Motor neuron (in vitro differentiated cells): ENCODE data around the gene OSTN. TPM values are rescaled to one million over a fixed set of nuclear protein-coding genes. Genes with fewer than 3 reads are reported as not detected.

ENCODE experiments used
- ATAC-seq, 8 experiments: fragments of 200-7000 bp; cut with Tn5 transposase; replicated peaks in 6 of 8; 2 replicates each; pipeline ENCODE4 v1.8.0; 2021; ENCODE audit warnings: mild to moderate bottlenecking in 8 of 8, moderate library complexity in 8 of 8
- H3K27ac ChIP-seq, 2 donors: fragments of 250-450 bp; sonication (Bioruptor Pico); 2 replicates each; pipeline ENCODE4 v1.9.0; 2021; ENCODE audit warnings: antibody characterized with exemption in 2 of 2, mild to moderate bottlenecking in 2 of 2, moderate library complexity in 1 of 2
- H3K4me1 ChIP-seq, 2 donors: fragments of 250-450 bp; sonication (Bioruptor Pico); replicated peaks in 1 of 2; 2 replicates each; pipeline ENCODE4 v1.6.1; 2021; ENCODE audit warnings: antibody characterized with exemption in 2 of 2, mild to moderate bottlenecking in 2 of 2, moderate library complexity in 1 of 2
- H3K4me3 ChIP-seq, 5 donors: fragments of 250-450 bp; sonication (Bioruptor Pico); 2 replicates each; pipeline ENCODE4 v1.9.0; 2021; ENCODE audit warnings: antibody characterized with exemption in 5 of 5, mild to moderate bottlenecking in 5 of 5, moderate library complexity in 4 of 5
- WGBS, 10 experiments: fragments of 450-650 bp; shearing (Covaris generic); methylation state at CpG; one replicate each; pipeline ENCODE4 v1.0.0; 2022; 5-methylcytosine and 5-hydroxymethylcytosine counted together
- in situ Hi-C, 9 experiments: fragments of 400-800 bp; cut with MboI; loops; one replicate each; pipeline ENCODE4 v1.15.0; 2021; ENCODE audit warnings: low sequenced_read_pairs in 9 of 9, low pct_unique_long_range_greater_than_20kb in 2 of 9; ENCODE audit not compliant: unreplicated experiment in 9 of 9
- total RNA-seq, 8 experiments: library from RNA; unstranded; fragments of 300-600 nt; gene quantifications; 2 replicates each; pipeline versions ENCODE4 v1.2.3 to v1.2.4, GENCODE V29; 2022

OSTN gene
- total RNA-seq, 8 experiments from 2014 or later = 0.10 to 3.0 (median 0.46) TPM; not detected in 1

DNA sequence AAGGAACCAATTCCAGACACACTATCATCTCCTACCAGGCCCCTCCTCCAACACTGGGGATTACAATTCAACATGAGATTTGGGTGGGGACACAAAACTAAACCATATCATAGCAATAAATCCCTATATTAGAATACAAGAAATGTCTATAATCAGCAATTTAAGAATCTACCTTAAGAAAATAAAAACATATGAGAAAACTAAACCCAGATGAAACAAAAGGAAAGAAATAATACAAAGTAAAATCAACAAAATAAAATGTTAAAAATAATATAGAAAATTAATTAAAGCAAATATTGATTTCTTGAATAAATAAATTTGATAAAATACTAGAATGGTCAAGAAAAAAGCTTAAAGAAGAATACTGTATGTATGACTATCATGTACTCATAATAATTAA lies 6.1 kb upstream of the OSTN start:
- Histone ChIP-seq H3K27ac (no peak overlapping the region), H3K4me1 (no peaks in the 10 kb centered on the region), H3K4me3 (no peak overlapping the region)
- ATAC-seq = no peak
- in situ Hi-C loops = no loop called here

DNA sequence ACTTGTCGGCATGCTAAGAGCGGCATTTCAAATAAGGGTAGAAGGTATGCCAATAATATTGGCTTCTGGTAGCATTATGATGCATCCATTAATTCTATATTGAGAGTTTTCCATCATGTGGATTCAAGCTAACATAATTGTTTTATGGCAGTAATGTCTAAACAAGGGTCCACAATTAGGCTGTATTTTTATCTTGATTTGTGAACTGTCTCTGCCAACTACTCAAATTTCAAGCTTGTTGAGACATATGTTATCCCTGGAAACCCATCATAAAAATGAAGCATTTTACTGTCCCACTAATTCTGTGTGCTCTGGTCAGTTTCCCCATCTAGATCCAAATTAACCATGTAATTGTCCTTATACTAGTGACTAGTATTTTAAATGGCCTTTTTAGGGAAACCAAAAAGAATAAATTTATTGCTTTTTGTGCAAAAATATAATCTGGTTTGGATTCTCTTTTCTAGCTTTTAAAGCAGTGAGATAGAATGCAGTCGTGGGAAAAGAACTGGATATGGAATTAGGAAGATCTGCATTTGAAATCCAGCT lies 1.2 kb upstream of the OSTN start:
- ATAC-seq = no peak
- in situ Hi-C loops = no loop called here
- 7 to 85% (median 71%) methylated on average over 1 to 3 of the region's 3 CpGs; no CpG with 5 or more reads in 2 of the 10 experiments for WGBS, 10 experiments

DNA sequence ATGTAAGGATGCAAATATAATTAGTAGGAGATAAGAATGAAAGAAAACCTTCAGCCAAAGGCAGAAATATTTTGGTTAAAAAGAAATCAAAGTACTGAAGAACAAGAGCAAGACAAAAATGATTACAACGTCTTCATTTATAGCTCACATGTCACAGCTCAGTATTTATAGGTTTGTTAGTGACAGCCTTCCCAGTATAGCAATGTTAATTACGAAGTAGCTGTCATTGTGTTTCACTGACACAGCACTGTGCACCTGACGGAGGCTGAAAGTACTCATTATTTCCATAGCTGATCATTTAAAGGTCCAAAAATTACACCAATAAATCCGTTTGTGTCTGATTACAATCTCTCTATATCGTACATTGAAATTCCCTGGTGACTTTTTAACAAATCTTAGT lies 561 bp upstream of the OSTN start:
- WGBS, 10 experiments = 12 to 77% (median 62%) methylated on average over 2 to 5 of the region's 5 CpGs; no CpG with 5 or more reads in 1 of the 10 experiments
- no peak overlapping the region for H3K27ac ChIP-seq
- peak in 3 of 8 experiments; percentile 33 to 48 (median 41) for ATAC-seq
- H3K4me1 ChIP-seq = peaks cover 0 to 3% of the 10 kb centered on the region in 2 donors
- in situ Hi-C loops = no loop called here
- no peak overlapping the region for H3K4me3 ChIP-seq

More for the DNA sequence above, 1.2 kb upstream of the OSTN start:
- Histone ChIP-seq H3K4me1 (peaks cover 0 to 3% of the 10 kb centered on the region in 2 donors), H3K4me3 (no peak overlapping the region), H3K27ac (no peak overlapping the region)

DNA sequence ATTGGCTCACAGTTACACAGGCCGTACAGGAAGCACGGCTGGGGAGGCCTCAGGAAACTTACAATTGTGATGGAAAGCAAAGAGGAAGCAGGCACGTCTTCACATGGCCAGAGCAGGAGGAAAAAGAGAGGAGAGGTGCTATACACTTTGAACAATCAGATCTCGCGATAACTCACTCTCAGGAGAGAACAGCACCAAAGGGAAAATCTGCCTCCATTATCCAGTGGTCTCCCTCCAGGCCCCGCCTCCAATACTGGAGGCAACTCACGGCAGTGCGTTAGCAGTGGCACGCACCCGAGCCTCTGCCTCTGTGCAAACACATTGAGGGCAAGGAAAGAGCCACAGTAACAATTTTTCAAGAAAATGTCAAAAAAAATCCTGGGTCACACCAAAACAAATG lies 11.0 kb downstream of the OSTN start:
- in situ Hi-C loops = no loop called here

DNA sequence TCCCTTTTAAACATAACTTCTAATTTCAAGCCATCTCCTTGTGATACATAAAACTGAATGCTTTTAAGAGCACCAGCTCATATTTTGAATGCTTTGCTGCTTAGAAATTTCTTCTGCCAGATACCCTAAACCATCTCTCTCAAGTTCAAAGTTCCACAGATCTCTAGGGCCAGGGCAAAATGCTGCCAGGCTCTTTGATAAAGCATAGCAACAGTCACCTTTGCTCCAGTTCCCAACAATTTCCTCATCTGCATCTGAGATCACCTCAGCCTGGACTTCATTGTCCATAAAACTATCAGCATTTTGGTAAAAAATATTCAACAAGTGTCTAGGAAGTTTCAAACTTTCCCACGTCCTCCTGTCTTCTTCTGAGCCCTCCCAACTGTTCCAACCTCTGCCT lies 17.5 kb downstream of the OSTN start:
- in situ Hi-C loops = no loop called here
- Histone ChIP-seq H3K4me3 (no peak overlapping the region), H3K27ac (no peak overlapping the region), H3K4me1 (no peaks in the 10 kb centered on the region)
- 36 to 100% (median 60%) methylated on average over 1 of the region's 1 CpG; no CpG with 5 or more reads in 3 of the 10 experiments for WGBS, 10 experiments
- ATAC-seq = no peak

More for the DNA sequence above, 11.0 kb downstream of the OSTN start:
- 83 to 100% (median 91%) methylated on average over 1 to 10 of the region's 10 CpGs; no CpG with 5 or more reads in 1 of the 10 experiments for WGBS, 10 experiments
- no peak for ATAC-seq
- Histone ChIP-seq H3K27ac (no peak overlapping the region), H3K4me1 (no peaks in the 10 kb centered on the region), H3K4me3 (no peak overlapping the region)

DNA sequence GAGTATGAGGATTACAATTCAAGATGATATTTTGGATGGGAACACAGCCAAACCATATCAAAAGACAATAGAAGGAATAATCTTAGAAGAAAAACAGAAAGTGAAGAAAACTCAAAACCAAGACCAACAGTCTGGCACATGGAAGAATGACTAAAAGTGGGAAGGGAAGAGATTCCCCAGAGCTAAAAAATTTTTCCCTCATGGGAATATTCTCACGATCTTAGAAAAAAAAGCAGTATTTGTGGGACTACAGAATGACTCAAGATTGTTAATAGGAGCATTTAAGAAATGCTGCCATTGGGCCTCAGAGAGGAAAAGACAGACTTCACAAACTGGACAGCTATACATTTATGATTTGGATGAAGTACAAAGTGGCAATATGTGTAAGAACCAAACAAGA lies 18.3 kb downstream of the OSTN start:
- in situ Hi-C loops = no loop called here
- Histone ChIP-seq H3K4me3 (no peak overlapping the region), H3K27ac (no peak overlapping the region), H3K4me1 (no peaks in the 10 kb centered on the region)
- ATAC-seq = no peak
- 0 to 90% (median 71%) methylated on average over 1 of the region's 1 CpG; no CpG with 5 or more reads in 1 of the 10 experiments for WGBS, 10 experiments

DNA sequence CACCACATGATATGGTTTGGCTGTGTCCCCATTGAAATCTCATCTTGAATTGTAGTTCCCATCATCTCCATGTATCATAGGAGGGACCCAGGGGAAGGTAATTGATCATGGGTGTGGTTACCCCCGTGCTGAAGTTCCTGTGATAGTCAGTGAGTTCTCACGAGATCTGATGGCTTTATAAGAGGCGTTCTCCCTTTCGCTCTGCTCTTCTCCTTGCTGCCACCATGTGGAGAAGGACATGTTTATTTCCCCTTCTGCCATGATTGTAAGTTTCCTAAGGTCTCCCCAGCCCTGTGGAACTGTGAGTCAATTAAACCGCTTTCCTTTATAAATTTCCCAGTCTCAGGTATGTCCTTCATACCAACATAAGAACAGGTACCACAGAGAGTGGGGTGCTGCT lies 21.9 kb downstream of the OSTN start:
- Histone ChIP-seq H3K27ac (no peak overlapping the region), H3K4me1 (no peaks in the 10 kb centered on the region), H3K4me3 (no peak overlapping the region)
- in situ Hi-C loops = no loop called here
- WGBS, 10 experiments = 33 to 90% (median 79%) methylated on average over 2 to 5 of the region's 5 CpGs; no CpG with 5 or more reads in 4 of the 10 experiments
- ATAC-seq = peak in 2 of 8 experiments; percentile 23 to 34

DNA sequence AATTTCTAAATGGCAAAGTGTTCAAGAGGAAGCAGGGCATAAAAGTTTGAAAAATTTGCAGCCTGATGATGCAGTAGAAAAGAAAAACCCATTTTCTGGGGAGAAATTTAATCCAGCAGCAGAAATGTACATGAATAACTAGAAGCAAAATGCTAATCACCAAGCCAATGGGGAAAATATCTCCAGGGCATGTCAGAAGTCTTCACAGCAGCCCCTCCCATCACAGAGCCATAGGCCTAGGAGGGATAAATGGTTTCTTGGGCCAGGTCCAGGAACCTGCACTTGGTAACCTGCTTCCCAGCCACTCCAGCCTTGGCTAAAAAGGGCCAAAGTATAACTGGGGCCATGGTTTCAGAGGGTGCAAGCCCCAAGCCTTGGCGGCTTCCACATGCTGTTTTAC lies 22.6 kb downstream of the OSTN start:
- H3K4me1 ChIP-seq = no peaks in the 10 kb centered on the region
- H3K27ac ChIP-seq = no peak overlapping the region
- WGBS, 10 experiments = 80% methylated on average over 1 of the region's 1 CpG; no CpG with 5 or more reads in 8 of the 10 experiments
- H3K4me3 ChIP-seq = no peak overlapping the region
- in situ Hi-C loops = no loop called here
- peak in 3 of 8 experiments; percentile 89 to 95 (median 94) for ATAC-seq

DNA sequence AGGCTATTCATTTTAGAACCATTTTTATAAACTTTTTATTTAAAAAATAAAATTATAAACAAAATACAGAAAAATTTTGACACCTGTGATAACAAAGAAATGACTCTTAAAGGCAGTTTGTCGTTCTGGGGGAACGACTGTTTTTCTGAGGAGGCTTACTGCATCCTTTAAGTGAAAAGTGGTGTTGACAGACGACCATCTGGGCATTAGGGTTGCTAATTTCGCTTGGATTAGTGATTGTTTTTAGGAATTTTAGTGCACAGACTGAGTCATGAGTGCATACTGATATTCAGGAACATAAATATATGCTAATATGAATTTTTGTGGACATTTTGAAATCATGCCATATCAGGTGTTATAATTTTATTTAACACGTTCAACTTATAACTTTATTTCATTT lies 28.5 kb downstream of the OSTN start:
- in situ Hi-C loops = no loop called here
- peak in 1 of 8 experiments; percentile 79 for ATAC-seq
- Histone ChIP-seq H3K4me1 (no peaks in the 10 kb centered on the region), H3K4me3 (no peak overlapping the region), H3K27ac (no peak overlapping the region)
- WGBS, 10 experiments = 7 to 84% (median 63%) methylated on average over 3 to 5 of the region's 5 CpGs; no CpG with 5 or more reads in 1 of the 10 experiments

DNA sequence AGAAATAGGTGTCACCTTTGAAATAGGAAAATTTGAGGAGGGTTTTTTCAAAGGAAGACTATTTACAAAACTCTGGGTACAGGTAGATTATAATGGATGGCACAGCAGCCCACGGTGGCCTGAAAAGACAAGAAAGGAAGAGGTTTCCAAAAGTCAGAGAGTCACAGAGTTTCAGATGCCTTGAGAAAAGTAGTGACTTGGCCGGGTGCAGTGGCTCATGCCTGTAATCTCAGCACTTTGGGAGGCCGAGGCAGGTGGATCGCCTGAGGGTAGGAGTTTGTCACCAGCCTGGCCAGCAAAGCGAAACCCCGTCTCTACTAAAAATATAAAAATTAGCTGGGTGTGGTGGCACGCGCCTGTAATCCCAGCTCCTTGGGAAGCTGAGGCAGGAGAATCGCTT lies 35.2 kb downstream of the OSTN start:
- in situ Hi-C loops = no loop called here
- Histone ChIP-seq H3K4me3 (no peak overlapping the region), H3K4me1 (peaks cover 0 to 4% of the 10 kb centered on the region in 2 donors), H3K27ac (no peak overlapping the region)
- no peak for ATAC-seq
- 85 to 100% (median 95%) methylated on average over 1 to 9 of the region's 9 CpGs for WGBS, 10 experiments

DNA sequence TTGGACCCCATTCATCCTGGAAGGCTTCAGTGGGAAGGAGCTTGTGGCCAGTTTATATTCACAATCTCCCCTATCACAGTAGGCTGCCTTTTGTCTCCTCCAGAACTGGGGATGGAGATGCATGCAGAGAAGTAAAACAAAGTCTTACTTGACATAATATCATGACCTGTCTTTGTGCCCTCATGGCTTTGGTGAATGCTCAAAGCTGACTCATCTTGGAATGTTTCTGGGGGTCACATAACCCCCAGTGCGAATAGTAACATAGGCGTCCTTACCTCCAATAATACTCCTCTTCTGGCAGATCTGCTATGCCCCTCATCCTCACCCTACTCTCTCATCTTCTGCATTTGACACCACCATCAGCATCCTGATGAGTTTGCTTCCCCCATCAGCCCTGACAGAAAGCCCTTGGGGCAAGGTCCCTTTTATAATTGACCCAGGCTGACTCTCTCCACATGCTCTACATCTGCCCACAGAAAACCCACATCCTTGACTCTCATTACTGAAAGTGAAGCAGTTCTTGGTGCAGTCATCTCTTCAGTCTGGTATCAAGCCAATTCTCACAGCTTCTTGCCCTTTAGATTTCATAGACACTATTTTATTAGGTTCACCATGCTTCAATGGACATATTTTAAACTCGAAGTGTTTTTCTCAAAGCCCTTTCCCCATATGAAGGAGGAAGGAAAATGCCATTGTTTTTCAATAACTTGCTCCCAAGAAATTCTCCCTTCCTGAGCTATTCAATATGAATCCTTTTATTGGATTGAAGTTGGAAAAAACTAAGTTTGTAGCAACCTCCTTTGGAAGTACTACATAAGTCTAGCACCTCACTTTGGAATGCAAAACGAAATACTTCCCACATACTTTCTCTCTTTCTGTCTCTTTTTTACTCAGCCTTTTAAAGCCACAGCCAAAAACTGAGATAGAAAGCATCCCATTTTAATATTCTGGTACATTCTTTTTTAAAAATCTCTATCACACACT lies 36.6 kb downstream of the OSTN start:
- H3K27ac ChIP-seq = no peak overlapping the region
- no peak for ATAC-seq
- in situ Hi-C loops = no loop called here
- WGBS, 10 experiments = 25 to 100% (median 89%) methylated on average over 1 to 4 of the region's 4 CpGs
- peaks cover 0 to 4% of the 10 kb centered on the region in 2 donors for H3K4me1 ChIP-seq
- no peak overlapping the region for H3K4me3 ChIP-seq

DNA sequence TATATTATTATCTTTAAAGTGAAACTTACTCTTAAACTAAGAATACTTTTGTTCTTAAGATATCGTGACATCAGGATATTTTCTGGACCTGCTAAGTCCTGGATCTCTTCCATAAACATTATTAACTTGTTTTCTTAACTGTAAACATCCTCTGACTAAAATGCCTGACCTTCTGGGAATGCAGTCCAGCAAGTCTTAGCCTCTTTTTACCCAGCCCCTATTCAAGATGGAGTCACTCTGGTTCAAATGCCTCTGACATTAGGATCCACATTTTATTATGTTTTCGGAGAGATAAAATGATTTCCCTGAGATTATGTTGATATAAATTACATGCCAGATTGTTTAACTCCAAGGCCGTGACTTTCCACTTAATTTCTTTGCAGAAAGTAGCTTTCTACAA lies 37.6 kb downstream of the OSTN start:
- H3K4me1 ChIP-seq = peaks cover 0 to 4% of the 10 kb centered on the region in 2 donors
- no peak for ATAC-seq
- no peak overlapping the region for H3K27ac ChIP-seq
- in situ Hi-C loops = no loop called here
- WGBS, 10 experiments = 33 to 100% (median 88%) methylated on average over 1 to 3 of the region's 3 CpGs; no CpG with 5 or more reads in 1 of the 10 experiments
- no peak overlapping the region for H3K4me3 ChIP-seq
